Neuron (in vitro differentiated cells): ENCODE results near the gene TRIM27.

Experiments used
- H2AFZ ChIP-seq: one replicate; pipeline ENCODE4 v1.6.1; 2013; ENCODE audit warnings: low read depth, mild to moderate bottlenecking, inconsistent platforms, low read length, moderate library complexity
- H3K27me3 ChIP-seq: one replicate; pipeline ENCODE4 v1.6.1; 2013; ENCODE audit warnings: low read length; ENCODE audit not compliant: insufficient read depth
- H3K36me3 ChIP-seq: one replicate; pipeline ENCODE4 v1.6.1; 2013; ENCODE audit warnings: low read length; ENCODE audit not compliant: insufficient read depth
- H3K4me1 ChIP-seq: one replicate; pipeline ENCODE4 v1.6.1; 2013; ENCODE audit warnings: low read length; ENCODE audit not compliant: insufficient read depth
- H3K4me3 ChIP-seq: 2 replicates; pipeline ENCODE4 v1.5.1; 2013; ENCODE audit warnings: mild to moderate bottlenecking, low read length, moderate library complexity
- H3K9me3 ChIP-seq: one replicate; pipeline ENCODE4 v1.6.1; 2013; ENCODE audit warnings: low read length

TRIM27 gene

DNA sequence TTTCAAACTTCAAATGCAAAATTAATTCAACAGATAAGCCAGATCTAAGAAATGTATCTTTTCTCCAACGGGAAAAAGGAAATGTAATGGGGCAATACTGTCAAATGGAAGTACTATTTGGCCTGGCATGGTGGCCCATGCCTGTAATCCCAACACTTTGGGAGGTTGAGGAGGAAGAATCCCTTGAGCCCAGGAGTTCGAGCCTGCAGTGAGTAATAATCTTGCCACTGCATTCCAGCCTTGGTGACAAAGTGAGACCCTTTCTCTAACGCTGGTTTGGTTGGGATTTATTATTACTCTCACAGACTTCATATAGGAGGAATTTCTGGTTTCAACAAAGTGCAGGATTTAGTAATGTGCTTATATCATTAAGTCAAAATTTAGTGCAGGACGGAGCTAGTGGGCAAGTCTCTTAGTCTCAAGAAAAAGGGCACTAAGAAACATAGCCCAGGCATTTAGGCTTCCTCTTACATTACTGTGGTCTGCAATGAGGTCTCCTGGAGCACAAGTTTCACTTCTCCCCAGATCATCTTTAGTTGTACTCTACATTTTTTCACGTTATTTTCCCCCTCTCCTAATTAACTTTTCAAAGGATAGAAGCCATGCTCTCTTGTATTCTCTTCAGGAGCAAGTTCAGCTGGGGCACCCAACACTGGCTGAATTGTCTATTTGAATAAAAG is 23.1 kb downstream of the TRIM27 start:
- peaks cover 51% of the 10 kb centered on the region for H3K36me3 ChIP-seq
- H3K4me1 ChIP-seq, result peaks cover 2% of the 10 kb centered on the region
- no peaks in the 10 kb centered on the region for H3K9me3 ChIP-seq
- H3K27me3 ChIP-seq, result no peaks in the 10 kb centered on the region
- no peak overlapping the region for H3K4me3 ChIP-seq
- H2AFZ ChIP-seq, result no peak overlapping the region

DNA sequence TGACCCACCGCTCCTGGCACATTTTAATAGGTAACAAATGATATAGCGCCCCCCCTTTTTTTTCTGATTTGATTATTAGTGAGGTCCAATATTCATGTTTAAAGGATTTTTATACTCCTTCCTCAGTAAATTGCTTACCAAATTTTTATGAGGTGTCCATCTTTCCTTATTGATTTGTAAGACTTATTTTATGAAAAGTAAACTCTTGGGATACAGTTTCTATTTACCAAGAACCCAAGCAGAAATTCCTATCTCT is 25.1 kb downstream of the TRIM27 start:
- Histone ChIP-seq H3K9me3 (no peaks in the 10 kb centered on the region), H3K4me3 (no peak overlapping the region), H3K36me3 (peaks cover 31% of the 10 kb centered on the region), H3K27me3 (no peaks in the 10 kb centered on the region), H3K4me1 (peaks cover 5% of the 10 kb centered on the region), H2AFZ (no peak overlapping the region)

DNA sequence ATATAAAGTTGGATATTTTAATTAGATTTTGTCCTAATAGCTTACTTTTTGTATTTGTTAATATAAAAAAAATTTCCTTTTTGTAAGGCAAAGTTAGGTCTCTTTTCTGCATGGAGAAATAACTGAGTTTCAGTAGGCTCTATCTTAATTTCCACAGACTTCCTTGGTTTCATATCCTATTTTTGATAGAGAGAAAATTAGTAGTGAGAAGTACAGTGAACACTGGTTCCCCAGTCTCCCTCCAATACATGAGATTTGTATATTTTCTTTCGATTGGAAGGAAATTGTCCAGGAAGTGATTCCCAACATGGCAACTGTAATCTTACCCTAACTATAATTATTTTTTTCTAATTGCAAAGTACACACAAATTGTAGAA is 26.4 kb downstream of the TRIM27 start:
- peaks cover 5% of the 10 kb centered on the region for H3K4me1 ChIP-seq
- H2AFZ ChIP-seq, result peak overlapping the region; percentile 58
- H3K27me3 ChIP-seq, result no peaks in the 10 kb centered on the region
- H3K4me3 ChIP-seq, result peak overlapping the region; percentile 68
- peaks cover 19% of the 10 kb centered on the region for H3K36me3 ChIP-seq
- H3K9me3 ChIP-seq, result no peaks in the 10 kb centered on the region

DNA sequence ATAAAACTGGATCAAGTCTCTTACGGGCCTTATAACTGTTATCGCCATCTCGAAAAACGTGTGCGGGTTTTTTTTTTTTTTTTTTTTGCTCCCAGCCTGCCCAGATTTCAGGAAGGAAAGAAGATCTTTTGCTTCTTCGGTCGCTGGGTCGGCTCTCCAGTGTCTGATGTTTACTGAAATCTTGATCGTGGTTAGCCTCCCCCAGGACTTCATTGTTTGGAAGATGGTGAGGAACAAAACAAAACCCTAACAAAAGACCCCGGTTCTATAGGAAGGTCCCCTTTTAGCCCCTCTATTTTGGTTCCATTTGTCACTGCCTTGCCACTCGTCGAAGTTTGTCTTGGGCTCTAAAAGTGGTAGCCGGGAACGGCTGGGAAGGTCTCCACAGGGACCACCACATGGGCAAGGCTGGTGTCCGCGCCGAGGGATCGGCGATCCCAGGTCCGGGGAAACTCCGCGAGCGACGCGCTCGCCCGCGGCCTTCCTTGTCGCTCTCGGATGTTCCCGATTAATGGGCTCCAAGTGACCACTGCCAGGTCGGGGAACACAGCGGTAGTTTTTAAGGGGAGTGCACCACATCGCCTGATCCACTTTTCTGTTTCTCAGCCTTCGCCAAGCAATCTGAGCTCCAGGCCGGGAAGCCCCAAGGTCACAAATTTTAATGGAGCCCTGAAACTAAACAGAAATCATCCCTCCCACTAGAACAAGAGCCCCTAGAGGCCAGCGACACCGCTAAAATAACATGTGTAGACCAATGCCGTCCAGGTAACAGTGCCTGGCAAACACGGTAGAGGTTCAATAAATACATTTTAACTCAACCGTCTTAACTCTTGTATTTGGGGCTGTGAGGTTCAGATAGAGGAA is 27.0 kb downstream of the TRIM27 start:
- peak overlapping the region; percentile 58 for H2AFZ ChIP-seq
- peaks cover 13% of the 10 kb centered on the region for H3K36me3 ChIP-seq
- no peaks in the 10 kb centered on the region for H3K9me3 ChIP-seq
- H3K27me3 ChIP-seq, result no peaks in the 10 kb centered on the region
- peak overlapping the region; percentile 68 for H3K4me3 ChIP-seq
- H3K4me1 ChIP-seq, result peaks cover 5% of the 10 kb centered on the region

DNA sequence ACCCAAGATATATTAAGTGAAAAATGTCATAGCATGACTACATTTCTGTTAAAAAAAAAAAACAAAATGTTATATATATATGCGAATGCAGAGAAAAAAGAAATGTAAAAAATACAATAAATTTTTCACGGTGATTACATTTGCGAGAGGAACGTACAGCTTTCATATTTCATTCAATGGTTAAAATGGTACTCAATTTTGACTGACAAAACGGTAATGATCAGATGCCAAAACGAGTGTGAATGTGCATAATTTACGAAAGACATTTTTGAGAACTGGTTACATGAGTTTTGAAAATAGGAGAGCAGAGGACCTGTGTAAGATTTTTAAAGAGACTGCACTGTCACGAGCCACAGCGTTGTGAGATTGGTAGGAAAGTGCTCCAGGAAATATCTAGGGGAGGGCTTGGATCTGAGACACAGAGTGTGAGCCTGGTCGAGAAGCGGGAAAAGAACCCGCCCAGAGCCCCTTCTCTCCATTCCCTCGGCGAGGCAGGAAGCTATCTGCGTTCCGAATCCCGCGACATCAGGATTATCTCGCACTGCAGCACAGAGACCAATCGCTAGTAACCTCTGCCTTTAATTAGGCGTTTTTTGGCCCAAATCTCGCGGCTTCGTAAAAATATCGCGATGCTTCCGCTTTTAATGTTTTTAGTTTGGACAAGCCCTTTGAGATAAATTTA is 28.5 kb downstream of the TRIM27 start:
- Histone ChIP-seq H3K4me1 (peaks cover 5% of the 10 kb centered on the region), H3K36me3 (no peaks in the 10 kb centered on the region), H3K4me3 (peak overlapping the region; percentile 68), H3K27me3 (no peaks in the 10 kb centered on the region), H2AFZ (peak overlapping the region; percentile 89), H3K9me3 (no peaks in the 10 kb centered on the region)

DNA sequence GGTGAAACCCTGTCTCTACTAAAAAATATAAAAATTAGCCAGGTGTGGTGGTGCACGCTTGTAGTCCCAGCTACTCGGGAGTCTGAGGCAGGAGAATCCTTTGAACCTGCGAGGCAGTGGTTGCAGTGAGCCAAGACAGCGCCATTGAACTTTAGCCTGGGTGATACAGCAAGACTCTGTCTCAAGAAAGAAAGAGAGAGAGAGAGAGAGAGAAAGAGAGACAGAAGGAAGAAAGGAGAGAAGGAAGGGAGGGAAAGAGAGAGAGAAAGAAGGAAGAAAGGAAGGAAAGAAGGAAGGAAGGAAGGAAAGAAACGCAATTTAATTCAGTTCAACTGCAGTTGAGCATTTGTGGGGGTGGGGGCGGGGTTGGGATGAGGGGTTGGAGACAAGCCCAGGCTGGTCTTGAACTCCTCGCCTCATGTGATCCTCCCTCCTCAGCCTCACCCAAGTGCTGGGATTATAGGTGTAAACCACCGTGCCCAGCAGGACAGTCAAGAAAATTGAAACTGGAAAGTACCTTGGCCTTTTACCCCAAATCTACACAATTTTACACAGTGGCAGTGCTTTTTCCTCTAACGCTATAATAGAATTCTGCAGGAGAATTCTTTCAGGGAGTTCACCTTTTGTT is 30.5 kb downstream of the TRIM27 start:
- Histone ChIP-seq H3K4me1 (peaks cover 5% of the 10 kb centered on the region), H3K9me3 (no peaks in the 10 kb centered on the region), H3K36me3 (no peaks in the 10 kb centered on the region), H3K4me3 (no peak overlapping the region), H2AFZ (no peak overlapping the region), H3K27me3 (no peaks in the 10 kb centered on the region)

DNA sequence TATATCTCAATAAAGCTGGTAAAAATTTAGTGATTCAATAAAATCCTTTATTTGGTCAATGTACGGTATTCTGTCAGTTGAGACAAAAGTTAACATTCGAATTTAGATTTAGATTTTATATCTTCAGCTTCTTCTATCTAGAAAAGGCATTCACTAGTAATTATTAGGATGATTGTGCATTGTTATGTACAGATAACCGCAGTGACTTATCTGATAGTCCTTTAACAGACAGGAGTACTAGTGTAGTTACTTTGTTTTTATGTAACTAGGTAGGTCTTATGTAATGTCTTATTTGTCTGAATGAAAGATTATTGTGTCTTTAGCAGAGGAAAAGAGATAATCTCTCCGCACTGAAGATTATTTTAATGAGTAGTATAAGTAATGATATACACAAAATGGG is 31.3 kb downstream of the TRIM27 start:
- H3K4me1 ChIP-seq, result peaks cover 4% of the 10 kb centered on the region
- no peaks in the 10 kb centered on the region for H3K27me3 ChIP-seq
- no peak overlapping the region for H3K4me3 ChIP-seq
- no peaks in the 10 kb centered on the region for H3K36me3 ChIP-seq
- H3K9me3 ChIP-seq, result no peaks in the 10 kb centered on the region
- no peak overlapping the region for H2AFZ ChIP-seq

DNA sequence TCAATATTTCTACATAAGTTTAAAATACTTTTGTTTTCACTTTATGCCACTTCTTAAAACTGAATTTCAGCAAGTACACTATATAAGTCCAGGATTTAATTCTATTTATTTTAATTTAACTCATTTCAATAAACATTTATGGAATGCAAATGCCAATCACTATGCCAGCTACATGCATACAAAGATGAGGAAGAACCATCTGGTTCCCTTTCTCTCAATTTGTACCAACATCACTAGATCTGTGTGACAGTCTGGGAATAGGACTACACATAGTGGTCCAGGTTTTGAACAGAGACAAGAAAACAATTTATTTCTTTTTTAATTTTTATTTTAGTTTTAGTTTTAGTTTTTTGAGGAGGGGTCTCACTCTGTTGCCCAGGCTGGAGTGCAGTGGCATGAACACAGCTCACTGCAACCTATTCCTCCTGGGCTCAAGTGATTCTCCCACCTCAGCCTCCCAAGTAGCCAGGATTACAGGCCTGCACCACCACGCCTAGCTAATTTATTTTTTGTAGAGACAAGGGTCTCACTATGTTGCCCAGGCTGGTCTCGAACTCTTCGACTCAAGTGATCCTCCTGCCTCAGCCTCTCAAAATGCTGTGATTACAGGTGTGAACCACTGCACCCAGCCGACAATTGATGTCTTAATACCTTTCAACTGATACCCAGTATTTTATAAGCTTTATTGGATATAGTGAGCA is 35.8 kb downstream of the TRIM27 start:
- no peak overlapping the region for H2AFZ ChIP-seq
- no peak overlapping the region for H3K4me3 ChIP-seq
- no peaks in the 10 kb centered on the region for H3K36me3 ChIP-seq
- H3K9me3 ChIP-seq, result no peaks in the 10 kb centered on the region
- no peaks in the 10 kb centered on the region for H3K4me1 ChIP-seq
- no peaks in the 10 kb centered on the region for H3K27me3 ChIP-seq

DNA sequence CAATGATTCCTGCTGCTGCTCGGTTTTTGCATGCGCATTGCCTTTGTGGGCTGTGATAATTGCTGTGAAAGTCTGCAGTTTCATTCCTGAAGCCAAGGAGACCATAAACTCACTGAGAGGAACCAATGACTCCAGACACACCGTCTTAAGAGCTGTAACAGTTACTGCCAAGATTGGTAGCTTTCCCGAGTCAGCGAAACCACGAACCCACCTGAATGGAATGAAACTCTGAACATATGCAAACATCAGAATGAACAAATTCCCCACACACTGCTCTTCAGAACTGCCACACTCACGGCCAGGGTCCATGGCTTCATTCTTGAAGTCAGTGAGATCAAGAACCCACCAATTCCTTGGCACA is 37.7 kb downstream of the TRIM27 start:
- no peak overlapping the region for H2AFZ ChIP-seq
- H3K27me3 ChIP-seq, result no peaks in the 10 kb centered on the region
- no peak overlapping the region for H3K4me3 ChIP-seq
- H3K4me1 ChIP-seq, result no peaks in the 10 kb centered on the region
- no peaks in the 10 kb centered on the region for H3K9me3 ChIP-seq
- H3K36me3 ChIP-seq, result no peaks in the 10 kb centered on the region

DNA sequence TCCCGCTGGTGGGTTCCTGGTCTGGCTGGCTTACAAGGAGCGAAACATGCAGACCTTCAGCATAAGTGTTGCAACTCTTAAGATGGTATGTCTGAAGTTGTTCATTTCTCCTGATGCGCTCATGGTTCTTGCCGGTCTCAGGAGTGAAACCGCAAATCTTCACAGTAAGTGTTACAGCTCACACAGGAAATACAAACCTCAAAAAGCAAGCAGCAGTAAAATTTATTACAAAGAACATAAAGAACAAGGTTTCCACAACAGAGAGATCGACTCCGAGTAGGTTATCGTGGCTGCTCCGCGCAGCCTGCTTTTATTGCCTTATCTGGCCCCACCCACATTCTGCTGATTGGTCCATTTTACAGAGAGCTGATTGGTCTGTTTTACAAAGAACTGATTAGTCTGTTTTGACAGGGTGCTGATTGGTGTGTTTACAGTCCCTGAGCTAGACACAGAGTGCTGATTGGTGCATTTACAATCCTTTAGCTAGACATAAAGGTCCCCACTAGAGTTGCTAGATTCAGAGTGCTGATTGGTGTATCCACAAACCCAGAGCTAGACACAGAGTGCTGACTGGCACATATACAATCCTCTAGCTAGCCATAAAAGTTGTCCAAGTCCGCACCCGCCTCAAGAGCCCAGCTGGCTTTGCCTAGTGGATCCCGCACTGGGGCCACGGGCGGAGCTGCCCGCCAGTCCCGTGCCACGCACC is 39.2 kb downstream of the TRIM27 start:
- H3K4me3 ChIP-seq, result no peak overlapping the region
- no peaks in the 10 kb centered on the region for H3K36me3 ChIP-seq
- no peaks in the 10 kb centered on the region for H3K27me3 ChIP-seq
- no peaks in the 10 kb centered on the region for H3K4me1 ChIP-seq
- H3K9me3 ChIP-seq, result no peaks in the 10 kb centered on the region
- no peak overlapping the region for H2AFZ ChIP-seq

DNA sequence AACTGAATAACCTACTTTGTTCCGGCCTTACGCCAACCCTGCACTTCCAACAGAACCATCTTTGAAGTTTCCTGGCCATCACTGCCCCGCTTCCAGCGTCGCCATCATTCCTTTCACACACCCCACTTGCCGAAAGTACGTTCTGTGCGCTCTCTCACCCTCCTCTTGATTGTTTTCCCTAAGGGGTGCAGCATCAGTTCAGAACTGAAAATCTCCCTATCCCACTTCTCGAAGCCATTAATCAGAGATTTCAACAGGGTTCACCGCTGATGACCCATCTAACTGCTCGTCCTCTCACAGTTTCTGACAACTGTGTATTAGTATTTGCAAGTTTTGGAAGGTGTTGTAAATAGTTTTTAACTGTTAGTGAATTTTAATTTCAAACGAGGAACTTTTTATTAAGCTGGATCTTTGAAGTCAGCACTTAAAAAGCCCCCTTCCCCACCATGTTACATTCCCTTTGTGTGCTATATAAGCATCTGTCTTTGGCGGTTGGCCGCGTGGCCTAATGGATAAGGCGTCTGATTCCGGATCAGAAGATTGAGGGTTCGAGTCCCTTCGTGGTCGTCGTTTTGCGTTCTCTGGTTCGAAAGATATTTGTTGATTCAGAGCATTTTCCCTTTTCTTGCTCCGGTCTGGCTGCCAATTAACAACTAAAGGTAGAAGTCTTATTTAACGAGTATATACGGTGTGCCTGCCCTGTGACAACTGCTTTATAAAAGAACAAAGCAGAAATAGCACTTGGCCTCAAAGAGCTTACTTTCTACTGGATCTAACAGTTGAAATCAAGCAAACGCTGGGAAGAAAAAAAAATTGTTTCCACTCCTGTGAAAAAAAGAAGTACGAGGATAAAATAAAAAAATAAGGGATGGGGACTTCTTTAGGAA is 42.6 kb downstream of the TRIM27 start:
- Histone ChIP-seq H3K4me3 (peak overlapping the region; percentile 73), H3K27me3 (no peaks in the 10 kb centered on the region), H3K4me1 (no peaks in the 10 kb centered on the region), H2AFZ (peak overlapping the region; percentile 82), H3K36me3 (no peaks in the 10 kb centered on the region), H3K9me3 (no peaks in the 10 kb centered on the region)

DNA sequence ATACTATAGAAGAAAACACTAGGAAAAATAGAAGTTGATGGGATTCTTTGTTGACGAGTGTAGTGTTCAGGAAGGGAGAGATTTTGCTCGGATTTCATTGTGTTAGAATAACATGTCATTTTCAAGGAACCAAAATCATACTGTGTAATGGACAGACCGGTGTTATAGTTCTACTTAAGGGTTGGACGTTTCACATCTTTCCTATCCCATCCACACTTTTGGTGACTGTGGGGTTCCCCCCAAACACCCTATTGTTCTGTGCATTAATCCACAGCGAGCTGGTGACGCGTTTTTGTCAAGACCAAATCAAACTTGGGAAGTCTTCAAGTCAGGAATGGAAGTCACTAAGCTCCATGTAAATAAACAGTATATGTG is 43.3 kb downstream of the TRIM27 start:
- H3K27me3 ChIP-seq, result no peaks in the 10 kb centered on the region
- H3K4me1 ChIP-seq, result no peaks in the 10 kb centered on the region
- H2AFZ ChIP-seq, result peak overlapping the region; percentile 82
- no peaks in the 10 kb centered on the region for H3K9me3 ChIP-seq
- H3K4me3 ChIP-seq, result peak overlapping the region; percentile 73
- H3K36me3 ChIP-seq, result no peaks in the 10 kb centered on the region
